ENCODE data around the gene COL23A1.

DNA sequence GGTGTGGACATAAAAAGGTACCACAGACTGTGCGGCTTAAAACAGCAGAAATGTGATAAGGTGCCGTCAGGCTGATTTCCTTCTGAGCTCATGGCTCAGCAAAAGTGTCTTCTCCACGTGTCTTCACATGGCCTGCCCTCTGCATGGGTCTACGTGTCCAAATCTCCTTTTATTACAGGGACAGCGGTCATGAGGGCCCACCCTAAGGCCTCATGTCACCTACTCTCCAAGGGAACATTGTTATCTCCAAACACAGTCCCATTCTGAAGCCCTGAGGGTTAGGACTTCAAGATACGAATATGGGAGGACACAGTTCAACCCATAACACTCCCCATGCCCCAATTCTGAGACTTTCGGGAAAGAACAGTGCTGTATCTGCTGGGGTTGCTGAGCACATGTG lies 35.2 kb downstream of the COL23A1 start:
- TF ChIP-seq BRCA1 (IDR thresholded peaks at IDR 0.05; ENCODE audit: low read depth, low read length), result no peak
- TF ChIP-seq YY1 (IDR thresholded peaks at IDR 0.05; ENCODE audit: low read depth, low read length), result no peak
- no peak for TF ChIP-seq MAFK (IDR thresholded peaks at IDR 0.05; ENCODE audit: low read depth, low read length)
- TF ChIP-seq, protein P1, sequence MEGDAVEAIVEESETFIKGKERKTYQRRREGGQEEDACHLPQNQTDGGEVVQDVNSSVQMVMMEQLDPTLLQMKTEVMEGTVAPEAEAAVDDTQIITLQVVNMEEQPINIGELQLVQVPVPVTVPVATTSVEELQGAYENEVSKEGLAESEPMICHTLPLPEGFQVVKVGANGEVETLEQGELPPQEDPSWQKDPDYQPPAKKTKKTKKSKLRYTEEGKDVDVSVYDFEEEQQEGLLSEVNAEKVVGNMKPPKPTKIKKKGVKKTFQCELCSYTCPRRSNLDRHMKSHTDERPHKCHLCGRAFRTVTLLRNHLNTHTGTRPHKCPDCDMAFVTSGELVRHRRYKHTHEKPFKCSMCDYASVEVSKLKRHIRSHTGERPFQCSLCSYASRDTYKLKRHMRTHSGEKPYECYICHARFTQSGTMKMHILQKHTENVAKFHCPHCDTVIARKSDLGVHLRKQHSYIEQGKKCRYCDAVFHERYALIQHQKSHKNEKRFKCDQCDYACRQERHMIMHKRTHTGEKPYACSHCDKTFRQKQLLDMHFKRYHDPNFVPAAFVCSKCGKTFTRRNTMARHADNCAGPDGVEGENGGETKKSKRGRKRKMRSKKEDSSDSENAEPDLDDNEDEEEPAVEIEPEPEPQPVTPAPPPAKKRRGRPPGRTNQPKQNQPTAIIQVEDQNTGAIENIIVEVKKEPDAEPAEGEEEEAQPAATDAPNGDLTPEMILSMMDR (IDR thresholded peaks at IDR 0.05; ENCODE audit: control extremely low read depth in 1 of 3, insufficient read depth in 1 of 3, low read depth in 1 of 3, low read length in 3 of 3), result no peak
- no peak for TF ChIP-seq SIX5 (IDR thresholded peaks at IDR 0.05; ENCODE audit: low read depth, low read length)
- TF ChIP-seq PHF8 (conservative IDR thresholded peaks at IDR 0.05; ENCODE audit: low read depth, low read length), result no peak
- no peak for TF ChIP-seq GABPA (IDR thresholded peaks at IDR 0.05; ENCODE audit: borderline replicate concordance, insufficient read depth, low read length)
- no peak for TF ChIP-seq TAF7 (optimal IDR thresholded peaks at IDR 0.05; ENCODE audit: borderline replicate concordance, low read depth, low read length)
- TF ChIP-seq POLR2AphosphoS5 (IDR thresholded peaks at IDR 0.05; ENCODE audit: low read depth, low read length), result no peak

All from H1 (cell line).